ENCODE data around the gene KLHDC3.
A peak's percentile ranks its signal among the peaks of the same experiment; 100 is the strongest.

The KLHDC3 gene

GRCh38 chr6:42973926-42974325, 40.1 kb upstream of the KLHDC3 start:
- H3K27me3 ChIP-seq (ENCODE audit: insufficient read depth, poor library complexity, severe bottlenecking) = no peaks in the 10 kb centered on the region
- no peak for ATAC-seq (ENCODE audit: low read depth)

DNA sequence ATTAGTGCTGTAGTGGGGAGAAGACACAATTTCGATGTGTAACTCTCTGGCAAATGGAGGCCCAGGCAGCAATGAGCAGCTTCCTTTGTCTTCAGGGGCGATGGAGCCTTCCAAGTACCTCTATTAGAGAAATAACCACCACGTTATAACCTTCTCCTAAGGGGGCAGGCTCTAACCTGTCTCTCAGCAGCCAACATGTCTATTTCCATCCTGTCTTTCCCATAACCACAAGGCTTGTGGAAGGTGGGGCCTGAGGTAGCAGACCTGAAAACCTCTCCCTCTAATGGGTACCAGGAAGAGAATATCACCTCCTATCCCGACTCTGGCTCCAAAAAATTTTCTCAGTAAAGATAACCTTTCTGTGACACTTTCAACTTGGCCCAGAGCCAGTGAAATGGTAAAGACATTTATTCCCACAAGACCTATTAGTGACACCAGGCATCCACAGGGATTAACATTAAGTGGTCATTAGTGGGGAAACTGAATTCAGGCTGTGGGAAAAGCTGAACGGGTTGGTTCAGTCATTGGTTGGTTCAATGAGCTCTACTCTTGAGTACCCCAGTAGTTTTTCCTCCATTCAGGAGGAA, 39.0 kb upstream of the KLHDC3 start:
- Histone ChIP-seq H3K27me3 (ENCODE audit: insufficient read depth, poor library complexity, severe bottlenecking) (no peaks in the 10 kb centered on the region), H3K4me3 (ENCODE audit: severe bottlenecking) (no peak overlapping the region), H3K36me3 (ENCODE audit: low read depth) (no peaks in the 10 kb centered on the region; the same call in 1 of the 2 replicates), H3K9me3 (ENCODE audit: severe bottlenecking) (no peaks in the 10 kb centered on the region), H3K27ac (ENCODE audit: poor library complexity, severe bottlenecking) (no peak overlapping the region), H3K4me1 (ENCODE audit: insufficient read depth, poor library complexity, severe bottlenecking) (peaks cover 7% of the 10 kb centered on the region)
- TF ChIP-seq CTCF (IDR thresholded peaks at IDR 0.05; ENCODE audit: poor library complexity, severe bottlenecking) = no peak
- no peak for ATAC-seq (ENCODE audit: low read depth)
- no peak for DNase-seq (ENCODE audit: low spot score)

More at GRCh38 chr6:42973926-42974325, 40.1 kb upstream of the KLHDC3 start:
- no peak for TF ChIP-seq CTCF (IDR thresholded peaks at IDR 0.05; ENCODE audit: poor library complexity, severe bottlenecking)
- Histone ChIP-seq H3K36me3 (ENCODE audit: low read depth) (no peaks in the 10 kb centered on the region; the same call in 1 of the 2 replicates), H3K27ac (ENCODE audit: poor library complexity, severe bottlenecking) (no peak overlapping the region), H3K4me3 (ENCODE audit: severe bottlenecking) (no peak overlapping the region), H3K4me1 (ENCODE audit: insufficient read depth, poor library complexity, severe bottlenecking) (peaks cover 7% of the 10 kb centered on the region), H3K9me3 (ENCODE audit: severe bottlenecking) (no peaks in the 10 kb centered on the region)
- no peak for DNase-seq (ENCODE audit: low spot score)

DNA sequence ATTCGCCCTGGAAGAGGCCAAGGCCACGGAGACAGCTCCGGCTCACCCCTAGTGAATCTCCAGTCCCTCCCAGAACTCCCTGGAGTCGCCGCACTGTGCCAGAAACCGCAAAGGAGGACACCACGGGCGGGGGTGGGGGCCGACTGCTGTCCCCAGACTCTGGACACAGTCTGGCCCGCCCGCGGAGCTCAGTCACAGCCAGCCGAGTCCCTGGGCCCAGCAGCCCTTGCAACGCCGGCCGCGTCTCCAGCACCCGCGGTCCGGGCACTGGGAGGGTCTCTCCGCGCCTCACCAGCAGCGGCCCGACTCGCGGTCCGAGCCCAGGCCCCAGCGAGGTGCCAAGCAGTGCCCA, 35.6 kb upstream of the KLHDC3 start:
- no peak for TF ChIP-seq CTCF (IDR thresholded peaks at IDR 0.05; ENCODE audit: poor library complexity, severe bottlenecking)
- Histone ChIP-seq H3K27ac (ENCODE audit: poor library complexity, severe bottlenecking) (peak overlapping the region; percentile 69), H3K4me1 (ENCODE audit: insufficient read depth, poor library complexity, severe bottlenecking) (peaks cover 2% of the 10 kb centered on the region), H3K27me3 (ENCODE audit: insufficient read depth, poor library complexity, severe bottlenecking) (no peaks in the 10 kb centered on the region), H3K36me3 (ENCODE audit: low read depth) (no peaks in the 10 kb centered on the region; the same call in 1 of the 2 replicates), H3K4me3 (ENCODE audit: severe bottlenecking) (peak overlapping the region; percentile 84), H3K9me3 (ENCODE audit: severe bottlenecking) (no peaks in the 10 kb centered on the region)
- no peak for DNase-seq (ENCODE audit: low spot score)
- no peak; the same call in 2 of the 3 replicates for ATAC-seq (ENCODE audit: low read depth)

DNA sequence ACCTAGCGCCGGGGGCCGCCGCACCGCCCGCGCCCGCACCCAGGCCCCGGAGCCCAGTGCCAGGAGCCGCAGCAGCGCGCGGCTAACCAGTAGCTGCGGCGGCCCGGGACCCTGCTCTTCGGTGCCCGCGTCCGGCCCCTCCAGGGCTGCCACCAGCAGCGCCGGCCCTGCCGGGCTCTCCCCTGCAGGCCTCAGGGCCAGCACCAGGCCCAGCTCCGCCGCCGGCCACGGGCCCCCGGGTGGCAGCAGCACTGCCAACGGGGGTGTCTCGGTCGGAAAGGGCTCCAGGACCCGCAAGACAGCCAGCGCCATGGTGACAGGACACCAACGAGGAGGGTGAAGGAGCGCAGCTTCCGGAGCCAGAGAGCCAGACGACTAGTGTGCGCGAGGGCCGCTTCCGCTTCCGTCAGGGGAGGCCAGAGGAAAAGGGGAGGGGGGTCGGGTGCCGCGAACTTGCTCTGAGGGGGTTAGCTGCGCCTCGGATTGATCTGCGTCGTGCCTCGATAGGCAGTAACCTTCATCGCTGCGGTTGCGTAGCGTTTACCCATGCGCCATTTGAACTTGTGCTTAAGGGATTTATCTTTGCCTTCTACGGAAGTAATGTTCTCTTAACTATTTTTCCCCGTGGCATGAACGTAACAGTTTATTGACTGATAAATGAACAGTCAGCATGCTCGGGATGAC, 35.1 kb upstream of the KLHDC3 start, which contains the start of gene PEX6:
PEX6 (minus strand) TSS at position 343 of the 684 bp plus-strand sequence; CDS start at position 312, 31 bp downstream.
- Histone ChIP-seq H3K27ac (ENCODE audit: poor library complexity, severe bottlenecking) (peak within 1 kb of the TSS; percentile 69), H3K9me3 (ENCODE audit: severe bottlenecking) (no peaks in the 10 kb centered on the region), H3K36me3 (ENCODE audit: low read depth) (no peaks in the 10 kb centered on the region; the same call in 1 of the 2 replicates), H3K27me3 (ENCODE audit: insufficient read depth, poor library complexity, severe bottlenecking) (no peaks in the 10 kb centered on the region), H3K4me1 (ENCODE audit: insufficient read depth, poor library complexity, severe bottlenecking) (peaks cover 2% of the 10 kb centered on the region), H3K4me3 (ENCODE audit: severe bottlenecking) (peak within 1 kb of the TSS; percentile 84)
- DNase-seq (ENCODE audit: low spot score) = peak; percentile 85
- TF ChIP-seq CTCF (IDR thresholded peaks at IDR 0.05; ENCODE audit: poor library complexity, severe bottlenecking) = no peak
- ATAC-seq (ENCODE audit: low read depth) = peak; percentile 80
